ENCODE measurements around the gene CD4. TPM values are rescaled to one million over a fixed set of nuclear protein-coding genes. Genes with fewer than 3 reads are reported as not detected.

CD4 gene
- total RNA-seq, 2 donors from 2014 or later: 6.2 to 13.4 TPM

DNA sequence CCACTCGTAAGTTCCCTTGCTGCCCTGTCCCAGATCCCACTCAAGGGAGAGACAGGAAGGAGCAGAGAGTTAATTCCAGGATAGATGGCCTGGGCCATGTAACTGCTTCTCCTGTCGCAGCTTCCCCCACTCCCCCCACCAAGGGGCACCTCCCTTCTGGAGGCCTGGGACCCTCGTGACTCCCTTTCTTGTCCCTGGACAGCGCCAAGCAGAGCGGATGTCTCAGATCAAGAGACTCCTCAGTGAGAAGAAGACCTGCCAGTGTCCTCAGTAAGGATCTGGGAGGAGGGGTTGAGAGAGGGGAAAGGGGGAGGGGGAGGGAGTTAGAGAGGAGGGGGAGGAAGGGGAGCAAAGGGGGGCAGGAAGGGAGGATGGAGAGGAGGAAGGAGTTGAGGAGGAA is 29.3 kb downstream of the CD4 start:
- H3K27me3 ChIP-seq: peaks cover 16% of the 10 kb centered on the region
- H3K9me3 ChIP-seq: no peaks in the 10 kb centered on the region
- no peak overlapping the region for H3K27ac ChIP-seq
- DNase-seq: no peak
- H3K4me3 ChIP-seq: no peak overlapping the region
- no peak overlapping the region for H3K9ac ChIP-seq (ENCODE audit: low read depth in 2 of 2, low read length in 2 of 2)
- intact Hi-C loops (cut with DNase I): no loop called here
- H3K4me1 ChIP-seq: no peaks in the 10 kb centered on the region
- TF ChIP-seq, protein P1, sequence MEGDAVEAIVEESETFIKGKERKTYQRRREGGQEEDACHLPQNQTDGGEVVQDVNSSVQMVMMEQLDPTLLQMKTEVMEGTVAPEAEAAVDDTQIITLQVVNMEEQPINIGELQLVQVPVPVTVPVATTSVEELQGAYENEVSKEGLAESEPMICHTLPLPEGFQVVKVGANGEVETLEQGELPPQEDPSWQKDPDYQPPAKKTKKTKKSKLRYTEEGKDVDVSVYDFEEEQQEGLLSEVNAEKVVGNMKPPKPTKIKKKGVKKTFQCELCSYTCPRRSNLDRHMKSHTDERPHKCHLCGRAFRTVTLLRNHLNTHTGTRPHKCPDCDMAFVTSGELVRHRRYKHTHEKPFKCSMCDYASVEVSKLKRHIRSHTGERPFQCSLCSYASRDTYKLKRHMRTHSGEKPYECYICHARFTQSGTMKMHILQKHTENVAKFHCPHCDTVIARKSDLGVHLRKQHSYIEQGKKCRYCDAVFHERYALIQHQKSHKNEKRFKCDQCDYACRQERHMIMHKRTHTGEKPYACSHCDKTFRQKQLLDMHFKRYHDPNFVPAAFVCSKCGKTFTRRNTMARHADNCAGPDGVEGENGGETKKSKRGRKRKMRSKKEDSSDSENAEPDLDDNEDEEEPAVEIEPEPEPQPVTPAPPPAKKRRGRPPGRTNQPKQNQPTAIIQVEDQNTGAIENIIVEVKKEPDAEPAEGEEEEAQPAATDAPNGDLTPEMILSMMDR (IDR thresholded peaks at IDR 0.05): no peak
- no peaks in the 10 kb centered on the region for H3K36me3 ChIP-seq

- no peak for DNase-seq
- Histone ChIP-seq H3K4me1 (no peaks in the 10 kb centered on the region), H3K9me3 (no peaks in the 10 kb centered on the region), H3K27me3 (peaks cover 16% of the 10 kb centered on the region), H3K4me3 (no peak overlapping the region), H3K36me3 (no peaks in the 10 kb centered on the region), H3K27ac (no peak overlapping the region), H3K9ac (ENCODE audit: low read depth in 2 of 2, low read length in 2 of 2) (no peak overlapping the region)
- intact Hi-C loops (cut with DNase I): loop anchor here (5.0 kb wide), 1 partner anchor 82 kb away; no protein-coding TSS in a partner anchor
- TF ChIP-seq, protein P1 (IDR thresholded peaks at IDR 0.05): no peak
Measured at GRCh38 chr12:6819106-6820030, 30.0 kb downstream of the CD4 start.

GRCh38 chr12:6820166-6820565 is 30.8 kb downstream of the CD4 start:
- DNase-seq: no peak
- Histone ChIP-seq H3K27me3 (peaks cover 16% of the 10 kb centered on the region), H3K9ac (ENCODE audit: low read depth in 2 of 2, low read length in 2 of 2) (no peak overlapping the region), H3K4me3 (no peak overlapping the region), H3K4me1 (no peaks in the 10 kb centered on the region), H3K9me3 (no peaks in the 10 kb centered on the region), H3K36me3 (no peaks in the 10 kb centered on the region), H3K27ac (no peak overlapping the region)
- TF ChIP-seq, protein P1 (IDR thresholded peaks at IDR 0.05): no peak
- intact Hi-C loops (cut with DNase I): loop anchor here (5.0 kb wide), 1 partner anchor 83 kb away; no protein-coding TSS in a partner anchor

DNA sequence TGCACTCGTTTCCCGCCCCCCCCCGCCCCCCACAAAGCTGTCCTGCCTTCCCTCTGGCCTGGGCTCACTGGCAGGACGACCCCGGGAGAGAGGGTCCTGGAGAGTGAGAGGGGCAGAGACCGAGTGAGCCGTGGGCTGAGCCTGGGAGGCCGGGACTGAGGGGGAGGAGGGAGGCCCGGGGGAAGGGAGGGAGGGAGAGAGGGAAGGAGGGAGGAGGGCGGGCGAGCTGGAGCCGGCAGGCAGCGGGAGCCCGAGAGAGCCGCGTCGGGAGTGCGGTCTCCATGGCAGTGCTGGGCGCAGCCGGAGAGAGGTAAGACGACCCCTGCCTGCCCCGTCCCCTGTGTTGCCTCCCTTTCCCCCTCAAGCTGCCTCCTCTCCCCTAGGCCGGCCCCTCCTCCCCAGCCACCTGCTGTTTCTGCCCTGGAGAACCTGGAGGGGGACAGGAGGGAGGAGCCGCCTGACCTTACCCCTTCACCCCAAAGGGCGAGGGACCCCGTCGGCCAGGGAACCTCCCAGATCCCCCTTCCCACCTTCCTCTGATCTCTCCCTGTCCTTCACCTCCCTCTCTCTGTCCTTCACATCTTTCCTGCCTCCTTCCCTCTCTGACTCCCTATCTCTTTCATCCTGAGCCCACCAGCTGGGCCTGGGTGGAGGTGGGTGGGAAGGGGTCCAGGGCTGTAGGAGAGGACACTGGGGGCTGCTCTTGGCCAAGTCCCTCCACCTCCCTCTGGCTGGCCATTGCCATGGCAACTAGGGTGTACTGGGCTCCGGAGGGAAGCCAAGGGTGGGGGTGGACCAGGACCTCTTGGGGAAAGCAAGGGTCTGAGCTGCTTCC is 32.5 kb downstream of the CD4 start, which contains the start of gene GPR162:
Gene GPR162 (plus strand): TSS at position 231 of the 835 bp plus-strand sequence. CDS start 2,078 bp downstream, outside the sequence.
- intact Hi-C loops (cut with DNase I): loop anchor here (5.0 kb wide), 1 partner anchor 85 kb away; no protein-coding TSS in a partner anchor
- H3K27ac ChIP-seq: no peak within 1 kb of the TSS
- H3K4me3 ChIP-seq: peak within 1 kb of the TSS; percentile 24
- H3K9ac ChIP-seq (ENCODE audit: low read depth in 2 of 2, low read length in 2 of 2): peak within 1 kb of the TSS in 1 of 2 donors; percentile 47
- H3K9me3 ChIP-seq: no peaks in the 10 kb centered on the region
- no peaks in the 10 kb centered on the region for H3K4me1 ChIP-seq
- DNase-seq: no peak
- TF ChIP-seq, protein P1 (IDR thresholded peaks at IDR 0.05): no peak
- H3K27me3 ChIP-seq: peaks cover 16% of the 10 kb centered on the region
- no peaks in the 10 kb centered on the region for H3K36me3 ChIP-seq
